Mononuclear cell (primary cell): ENCODE measurements around the gene ZMIZ2. TPM values are rescaled to one million over a fixed set of nuclear protein-coding genes. Genes with fewer than 3 reads are reported as not detected.

Experiments
- H3K27me3 ChIP-seq: 2 replicates; pipeline ENCODE4 v1.6.0; 2011; ENCODE audit warnings: low read length, control low read depth; ENCODE audit not compliant: insufficient read depth
- H3K4me1 ChIP-seq: 2 replicates; pipeline ENCODE4 v1.5.1; 2011; ENCODE audit warnings: mild to moderate bottlenecking, low read length, control low read depth; ENCODE audit not compliant: insufficient read depth
- H3K4me3 ChIP-seq: 2 replicates; pipeline ENCODE4 v1.5.1; 2011; ENCODE audit warnings: mild to moderate bottlenecking, low read length, moderate library complexity
- H3K9me3 ChIP-seq: 2 replicates; pipeline ENCODE4 v1.5.1; 2011; ENCODE audit warnings: low read depth, mild to moderate bottlenecking, control low read depth, low read length
- total RNA-seq: library from RNA; depleted of rRNA; stranded (reverse); fragments of >200 nt; gene quantifications from one replicate; pipeline ENCODE4 v1.2.3, GENCODE V29; 2012

Gene ZMIZ2
- total RNA-seq, 1 donor, result 16.7 TPM

- Histone ChIP-seq H3K9me3 (no peaks in the 10 kb centered on the region), H3K27me3 (no peaks in the 10 kb centered on the region), H3K4me3 (no peak overlapping the region), H3K4me1 (no peaks in the 10 kb centered on the region)
Observed at GRCh38 chr7:44814919-44815318, 66.3 kb downstream of the ZMIZ2 start.

- Histone ChIP-seq H3K4me1 (peaks cover 6% of the 10 kb centered on the region), H3K9me3 (no peaks in the 10 kb centered on the region), H3K4me3 (no peak overlapping the region), H3K27me3 (no peaks in the 10 kb centered on the region)
Observed at GRCh38 chr7:44819292-44819691, 70.6 kb downstream of the ZMIZ2 start.

Other genes with a start within 250 kb of the ZMIZ2 start
- not detected for gene NPC1L1, start 207.5 kb upstream of the ZMIZ2 start, total RNA-seq
- 34.5 TPM for gene DDX56, start 174.9 kb upstream of the ZMIZ2 start, total RNA-seq
- gene TMED4, start 166.6 kb upstream of the ZMIZ2 start, total RNA-seq, result 81.5 TPM
- gene OGDH, start 142.2 kb upstream of the ZMIZ2 start, total RNA-seq, result 17.2 TPM
- 799 TPM for gene PPIA, start 47.8 kb downstream of the ZMIZ2 start, total RNA-seq
- gene H2AZ2, start 99.2 kb downstream of the ZMIZ2 start, total RNA-seq, result 121 TPM
- gene PURB, start 136.7 kb downstream of the ZMIZ2 start, total RNA-seq, result 27.3 TPM
- gene MYO1G, start 230.2 kb downstream of the ZMIZ2 start, total RNA-seq, result 180 TPM